GM19397 (cell line): ENCODE measurements around the gene GCNT1.
"Not testable (repeated sequence)": the region's sequence is repeated elsewhere in the genome, so short reads cannot be mapped to it uniquely, and the experiment has no call there.

Experiments
- ATAC-seq: cut with Tn5 transposase; IDR thresholded peaks from one replicate; pipeline ENCODE4 v1.9.1; 2021; ENCODE audit warnings: mild to moderate bottlenecking, moderate library complexity; ENCODE audit not compliant: unreplicated experiment

The GCNT1 gene

DNA sequence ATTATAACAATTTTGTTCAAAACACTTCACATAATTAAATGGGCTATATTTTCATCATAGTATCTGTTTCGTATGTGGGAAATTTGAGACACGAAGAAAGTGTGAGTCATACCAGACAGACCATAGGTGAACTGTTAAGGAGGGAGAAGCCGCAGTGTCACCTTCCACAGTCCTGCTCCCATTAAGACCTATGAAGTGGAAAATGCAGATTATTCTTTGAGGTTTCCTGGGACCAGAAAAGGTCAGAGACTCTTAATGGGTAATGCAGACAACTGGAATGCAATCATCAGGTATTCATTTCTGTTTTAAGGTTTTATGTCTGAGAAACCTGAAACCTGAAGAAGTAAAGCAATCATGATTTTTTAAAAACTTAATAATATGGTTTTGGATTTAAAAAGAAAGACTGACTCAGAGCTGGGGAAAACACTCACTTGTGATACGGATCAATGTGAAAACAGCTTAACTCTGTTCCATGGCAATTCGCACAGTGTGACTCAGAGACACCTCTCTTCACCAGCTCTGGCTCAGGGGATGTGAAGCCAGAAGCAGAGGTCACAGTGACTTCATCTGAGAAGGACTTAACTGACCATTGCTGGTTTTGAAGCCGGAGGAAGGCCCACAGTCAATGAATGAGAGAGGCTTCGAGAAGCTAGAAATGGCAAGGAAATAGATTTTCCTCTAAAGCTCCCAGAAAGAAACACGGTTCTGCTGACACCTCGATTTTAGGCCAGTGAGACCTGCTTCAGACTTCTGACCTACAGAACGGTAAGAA lies 17.2 kb upstream of the GCNT1 start:
- ATAC-seq: peak; percentile 60

DNA sequence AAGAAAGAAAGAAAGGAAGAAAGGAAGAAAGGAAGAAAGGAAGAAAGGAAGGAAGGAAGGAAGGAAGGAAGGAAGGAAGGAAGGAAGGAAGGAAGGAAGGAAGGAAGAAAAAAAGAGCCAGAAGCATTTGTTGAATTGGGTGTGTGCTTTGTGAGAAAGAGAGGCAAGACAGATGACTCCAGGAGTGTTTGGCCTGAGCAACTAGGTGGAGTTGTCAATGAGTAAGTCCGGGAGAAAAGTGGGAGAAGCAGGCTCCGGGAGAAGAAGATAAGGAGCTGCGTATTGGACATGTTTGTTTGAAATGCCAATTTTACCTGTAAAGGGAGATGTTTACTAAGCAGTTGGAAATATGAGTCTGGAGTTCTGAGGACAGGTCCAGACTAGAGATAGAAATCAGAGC lies 15.1 kb upstream of the GCNT1 start:
- no peak for ATAC-seq

DNA sequence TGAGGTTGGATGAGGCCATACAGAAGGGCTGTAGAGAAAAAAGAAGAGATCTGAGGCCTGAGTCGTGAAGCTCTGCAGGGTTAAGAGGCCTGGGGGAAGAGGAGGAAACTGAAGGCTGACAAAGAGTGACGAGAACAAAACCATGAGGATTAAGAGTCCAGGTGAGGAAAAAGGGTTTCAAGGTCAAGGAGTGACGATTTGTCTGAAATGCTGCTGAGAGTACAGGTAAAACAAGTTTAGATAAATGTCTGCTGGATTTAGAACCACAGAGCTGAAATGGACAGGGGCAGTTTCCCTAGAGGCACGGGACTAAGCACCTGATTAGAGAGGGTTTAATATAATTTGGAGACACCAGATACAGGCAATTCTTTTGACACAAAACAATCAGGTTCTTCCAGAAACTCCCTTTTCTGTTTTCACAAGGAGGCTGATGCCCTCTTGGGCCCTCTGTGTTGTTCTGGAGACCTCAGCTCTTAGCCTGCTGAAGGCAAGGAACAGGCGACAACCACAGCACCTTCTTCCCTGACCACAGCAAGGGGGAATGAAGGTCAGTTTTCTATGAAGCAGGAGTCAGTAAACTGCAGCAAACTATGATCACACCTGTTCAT lies 14.6 kb upstream of the GCNT1 start:
- ATAC-seq: no peak

DNA sequence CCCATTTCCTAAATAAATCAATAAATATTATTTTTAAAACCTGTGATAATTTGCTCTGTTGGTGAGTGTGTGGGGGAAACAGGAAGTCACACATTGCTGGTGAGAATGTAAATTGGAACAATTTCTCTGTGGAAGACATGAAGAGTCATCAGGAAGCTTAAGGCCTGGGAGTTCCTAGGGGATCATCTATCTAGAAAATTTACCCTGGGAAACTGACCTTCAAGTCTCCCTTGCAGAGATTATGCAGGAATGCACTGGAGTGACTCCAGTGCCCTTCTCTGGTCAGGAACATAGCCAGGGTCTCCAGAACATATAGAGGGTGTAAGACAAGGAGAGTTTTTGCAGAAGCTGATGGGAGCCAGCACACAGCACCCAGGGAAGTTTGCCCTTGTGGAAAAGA lies 13.0 kb upstream of the GCNT1 start:
- ATAC-seq: no peak

DNA sequence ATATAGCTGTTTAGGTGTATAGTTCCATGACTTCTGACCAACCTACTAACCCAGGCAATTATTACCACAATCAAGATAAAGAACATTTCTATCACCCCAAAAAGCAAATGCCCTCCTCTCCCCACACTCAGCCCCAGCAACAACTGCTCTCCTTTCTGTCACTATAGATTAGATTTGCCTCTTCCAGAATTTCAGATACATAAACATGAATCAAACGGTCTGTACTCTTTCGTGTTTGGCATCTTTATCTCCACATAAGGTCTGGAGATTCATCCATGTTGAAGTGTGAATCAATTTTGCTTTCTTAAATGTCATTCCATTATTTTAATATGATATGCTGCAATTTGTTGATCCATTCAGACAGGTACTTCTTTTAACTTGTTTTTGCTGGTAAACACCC lies 10.5 kb upstream of the GCNT1 start:
- ATAC-seq: no peak

DNA sequence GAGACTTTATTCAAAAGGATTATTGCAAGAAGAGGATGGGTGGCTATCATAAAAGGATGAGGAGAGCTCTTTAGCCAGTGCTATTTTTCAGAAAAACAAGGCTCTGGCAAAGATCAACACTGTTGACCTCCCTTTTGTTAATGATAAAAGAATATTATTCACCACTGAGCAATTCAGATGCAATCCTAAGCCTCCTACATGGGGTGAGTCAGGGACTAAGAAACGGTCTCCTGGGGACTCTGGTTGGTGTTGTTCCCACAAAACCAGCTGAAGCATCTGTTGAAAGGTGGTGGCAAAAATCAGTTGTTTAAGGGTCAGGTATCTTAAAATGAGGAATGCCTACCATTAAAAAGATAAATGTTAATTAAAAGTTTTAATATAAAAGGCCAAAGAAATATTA lies 7.7 kb upstream of the GCNT1 start:
- no peak for ATAC-seq

DNA sequence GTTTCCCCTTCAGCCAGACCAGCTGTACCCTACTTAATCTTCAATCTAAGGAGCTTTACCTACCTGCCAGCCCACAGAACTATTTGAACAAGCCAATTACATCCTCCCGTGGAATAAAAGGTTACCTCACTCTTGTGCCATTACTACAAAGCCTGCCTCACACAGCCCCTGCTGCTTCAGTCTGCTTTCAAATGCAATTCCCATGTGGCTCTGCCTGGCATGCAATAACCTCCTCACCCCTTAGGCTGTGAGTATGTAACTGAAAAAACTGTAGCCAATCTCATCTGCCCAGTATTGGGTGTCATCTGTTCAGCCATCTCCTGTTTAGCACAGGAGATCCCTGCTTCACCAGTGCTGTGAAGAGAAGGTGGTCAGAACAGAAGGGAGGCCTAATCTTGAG lies 6.1 kb upstream of the GCNT1 start:
- no peak for ATAC-seq

DNA sequence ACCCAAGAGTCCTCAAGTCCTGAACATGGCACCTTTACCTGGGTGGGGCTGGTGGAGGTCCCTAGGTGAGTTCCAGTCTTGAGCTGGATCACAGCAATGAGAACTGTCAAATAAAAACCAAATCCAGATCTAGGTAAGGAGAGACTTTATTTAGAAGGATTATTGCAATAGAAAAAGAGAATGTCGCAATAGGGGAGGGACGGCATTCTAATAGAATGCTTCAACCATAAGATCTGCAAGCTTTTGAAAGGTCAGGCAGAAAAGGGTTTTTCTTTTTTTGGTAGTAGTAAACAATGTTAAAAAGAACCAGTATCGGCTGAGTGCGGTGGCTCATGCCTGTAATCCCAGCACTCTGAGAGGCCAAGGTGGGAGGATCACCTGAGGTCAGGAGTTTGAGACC lies 5.2 kb upstream of the GCNT1 start:
- no peak for ATAC-seq

DNA sequence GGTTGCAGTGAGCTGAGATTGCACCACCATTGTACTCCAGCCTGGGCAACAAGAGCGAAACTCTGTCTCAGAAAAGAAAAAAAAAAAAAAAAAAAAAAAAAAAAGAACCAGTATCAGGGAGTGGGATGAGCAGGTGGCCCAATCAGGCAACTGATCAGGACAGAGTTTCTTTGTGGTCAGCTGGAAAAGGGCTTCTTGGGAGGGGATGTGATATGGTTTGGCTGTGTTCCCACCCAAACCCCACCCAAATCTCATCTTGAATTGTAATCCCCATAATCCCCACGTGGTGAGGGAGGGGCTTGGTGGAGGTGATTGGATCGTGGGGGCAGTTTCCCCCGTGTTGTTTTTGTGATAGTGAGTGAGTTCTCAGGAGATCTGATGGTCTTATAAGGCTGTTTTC lies 4.7 kb upstream of the GCNT1 start:
- ATAC-seq: no peak

DNA sequence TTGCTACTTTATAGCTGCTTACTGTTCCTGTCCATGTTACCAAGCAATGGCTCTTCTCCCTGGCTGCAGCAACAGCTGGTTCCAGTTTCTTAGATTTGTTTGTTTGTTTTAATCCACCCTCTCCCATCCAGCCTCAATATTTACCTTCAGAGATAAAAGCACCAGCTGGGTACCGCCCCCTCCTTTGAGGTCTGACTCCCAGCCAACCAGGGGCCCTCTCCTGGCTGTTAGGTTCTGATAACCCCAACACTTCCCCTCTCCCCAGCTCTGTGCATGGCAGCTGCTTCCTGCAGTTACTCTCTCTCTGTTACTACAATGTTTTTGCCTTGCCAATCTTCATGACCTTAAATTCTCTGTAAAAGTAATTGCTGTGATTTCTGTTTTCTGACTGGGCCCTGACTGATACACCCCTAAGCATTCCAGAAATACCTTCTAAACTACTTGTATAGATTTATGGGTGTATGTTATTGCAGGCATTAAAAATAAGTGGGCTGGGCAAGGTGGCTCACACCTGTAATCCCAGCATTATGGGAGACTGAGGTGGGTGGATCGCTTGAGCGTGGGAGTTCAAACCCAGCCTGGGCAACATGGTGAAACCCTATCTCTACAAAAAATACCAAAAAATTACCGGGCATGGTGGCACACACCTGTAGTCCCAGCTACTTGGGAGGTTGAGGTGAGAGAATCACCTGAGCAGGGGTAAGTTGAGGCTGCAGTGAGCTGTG lies 2.6 kb upstream of the GCNT1 start:
- ATAC-seq: no peak

DNA sequence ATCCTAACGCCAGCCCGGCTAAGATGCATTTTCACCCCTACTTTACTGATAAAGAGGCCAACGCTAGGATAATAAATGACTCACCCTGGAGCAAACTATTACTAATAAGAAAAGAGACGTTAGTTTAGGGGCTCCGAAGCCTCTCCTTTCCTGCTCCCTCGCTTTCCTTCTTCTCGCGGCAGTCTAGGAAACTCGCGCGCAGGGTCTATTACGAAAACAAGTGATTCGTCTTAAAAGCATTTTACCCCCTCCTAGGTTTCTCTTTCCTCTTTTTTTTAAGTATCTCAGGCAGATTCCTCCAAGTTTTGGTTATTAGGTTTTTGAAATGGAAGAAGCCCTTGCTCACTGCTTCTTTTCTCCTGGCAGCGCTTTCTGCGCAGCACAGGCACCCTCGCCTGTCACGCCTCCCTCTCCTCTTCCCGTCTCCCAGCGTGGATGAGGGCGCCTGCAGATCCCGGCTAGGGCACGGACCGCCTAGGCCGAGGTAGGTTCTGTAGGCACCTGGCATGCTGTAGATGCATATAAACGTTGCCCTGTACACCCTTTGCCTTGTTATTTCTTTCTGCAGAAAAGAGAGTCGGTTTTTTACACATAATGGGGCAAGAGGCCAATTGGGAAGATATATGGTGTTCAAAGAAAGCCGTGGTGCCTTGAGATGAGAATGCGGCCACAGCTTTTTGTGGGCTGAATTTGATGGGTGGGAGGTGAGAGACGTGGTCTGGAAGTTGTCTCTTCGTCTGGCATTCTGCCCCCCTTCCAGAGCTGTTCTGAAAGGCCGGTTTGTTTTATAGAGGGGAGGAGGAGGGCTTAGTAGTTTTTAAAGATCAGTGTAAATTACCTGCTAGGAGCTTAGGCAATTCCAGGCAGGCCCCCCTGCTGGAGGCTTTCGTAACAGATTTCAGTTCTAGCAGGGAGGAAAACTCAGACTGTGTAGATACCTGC lies 983 bp downstream of the GCNT1 start:
- ATAC-seq: no peak

DNA sequence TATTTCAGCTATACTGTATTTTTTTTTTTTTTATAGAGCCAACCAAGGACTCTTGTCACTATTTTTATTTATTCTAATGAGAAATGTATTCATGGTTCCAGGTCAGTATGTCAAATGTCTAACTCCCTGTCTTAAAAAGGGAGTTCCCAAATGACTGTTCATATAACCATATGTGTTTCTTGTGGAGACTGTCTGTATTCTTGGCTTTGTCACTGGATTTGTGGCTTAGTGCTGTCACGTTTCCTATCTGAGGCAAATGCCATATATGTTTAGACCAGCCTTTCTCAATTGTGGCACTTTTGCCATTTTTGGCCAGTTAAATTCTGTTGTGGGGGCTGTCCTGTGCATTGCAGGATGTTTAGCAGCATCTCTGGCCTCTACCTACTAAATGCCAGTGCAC lies 3.1 kb downstream of the GCNT1 start:
- ATAC-seq: no peak

DNA sequence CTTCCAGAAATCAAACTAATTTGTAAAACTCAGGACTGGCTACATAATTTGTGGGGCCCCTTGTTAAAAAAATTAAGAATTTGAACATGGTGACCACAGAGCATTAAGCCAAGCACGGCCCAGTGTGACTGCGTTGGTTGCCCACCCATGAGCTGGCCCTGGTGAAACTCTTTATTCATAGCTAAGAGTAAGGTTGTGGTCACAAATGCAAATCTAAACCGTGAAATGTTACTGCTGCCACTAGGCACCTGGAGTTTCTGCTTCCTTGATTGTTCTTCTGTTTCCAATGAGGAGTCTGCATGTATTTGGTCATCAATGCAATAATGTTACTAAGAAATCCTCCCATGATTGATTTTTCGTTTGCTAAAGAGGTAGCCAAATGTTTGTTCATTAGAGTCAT lies 4.2 kb downstream of the GCNT1 start:
- ATAC-seq: peak; percentile 58

DNA sequence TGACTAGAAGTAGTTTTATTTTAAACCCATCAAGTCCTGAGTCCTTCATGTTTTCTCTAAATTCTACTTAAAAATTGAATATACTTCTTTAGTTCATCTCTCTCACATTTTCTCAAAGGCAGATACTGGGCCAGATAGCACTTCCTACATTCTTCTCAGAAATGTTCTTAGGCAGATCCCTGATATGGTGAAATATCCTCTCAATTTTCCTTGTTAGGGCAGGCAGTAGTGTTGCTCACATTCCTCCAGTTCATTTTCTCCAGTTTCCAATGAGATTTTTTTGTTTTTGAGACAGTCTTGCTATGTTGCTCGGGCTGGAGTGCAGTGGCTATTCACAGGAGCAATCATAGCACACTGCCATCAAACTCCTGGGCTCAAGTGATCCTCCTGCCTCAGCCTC lies 5.7 kb downstream of the GCNT1 start:
- no peak for ATAC-seq

DNA sequence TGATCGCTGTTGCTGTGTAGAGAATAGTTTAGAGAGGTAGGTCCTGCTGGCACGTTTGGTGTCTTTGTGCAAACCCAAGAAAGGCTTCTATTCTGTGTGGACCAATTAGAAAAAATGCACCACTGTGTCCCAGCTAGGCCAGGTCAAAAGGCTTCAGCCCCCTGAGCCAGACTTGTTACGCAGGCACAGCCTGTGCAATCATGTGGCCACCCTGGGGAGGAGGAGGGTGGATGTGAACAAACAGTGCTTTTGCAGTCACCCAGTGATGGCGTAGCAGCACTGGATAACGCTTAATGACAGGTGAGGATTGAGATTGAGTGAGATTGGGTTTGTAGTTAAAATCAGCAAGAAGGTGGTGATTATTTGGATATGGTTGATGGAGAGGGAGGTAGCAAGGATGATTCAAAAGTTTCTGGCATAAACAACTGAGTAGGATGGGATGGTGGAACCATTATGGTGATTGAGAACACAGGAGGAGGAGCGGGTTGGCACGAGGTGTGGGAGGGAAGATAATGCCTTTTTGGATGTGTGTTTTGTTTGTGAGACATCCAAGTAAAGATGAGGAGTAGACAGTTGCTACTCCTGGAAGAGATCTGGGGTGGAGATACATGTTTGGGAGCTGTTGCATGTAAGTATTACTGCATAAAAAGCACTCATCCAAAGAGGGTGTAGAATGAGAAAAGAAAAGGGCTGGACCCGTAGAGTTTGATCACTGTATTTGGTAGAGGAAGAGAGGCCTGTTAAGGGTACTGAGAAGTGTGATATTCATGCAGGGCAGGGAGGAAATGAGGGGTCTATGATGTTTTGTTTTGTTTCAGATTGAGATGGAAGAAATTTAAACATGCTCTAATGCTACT lies 6.7 kb downstream of the GCNT1 start:
- no peak for ATAC-seq

DNA sequence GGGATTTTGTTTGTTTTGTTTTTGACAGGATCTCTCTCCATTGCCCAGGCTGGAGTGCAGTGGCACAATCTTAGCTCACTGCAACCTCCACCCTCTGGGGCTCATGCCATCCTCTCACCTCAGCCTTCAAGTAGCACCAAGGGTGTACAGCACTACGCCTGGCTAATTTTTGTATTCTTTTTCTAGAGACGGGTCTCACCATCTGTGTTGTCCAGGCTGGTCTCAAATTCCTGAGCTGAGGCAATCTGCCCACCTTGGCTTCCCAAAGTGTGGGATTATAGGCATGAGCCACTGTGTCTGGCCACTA lies 7.3 kb downstream of the GCNT1 start:
- no peak for ATAC-seq

DNA sequence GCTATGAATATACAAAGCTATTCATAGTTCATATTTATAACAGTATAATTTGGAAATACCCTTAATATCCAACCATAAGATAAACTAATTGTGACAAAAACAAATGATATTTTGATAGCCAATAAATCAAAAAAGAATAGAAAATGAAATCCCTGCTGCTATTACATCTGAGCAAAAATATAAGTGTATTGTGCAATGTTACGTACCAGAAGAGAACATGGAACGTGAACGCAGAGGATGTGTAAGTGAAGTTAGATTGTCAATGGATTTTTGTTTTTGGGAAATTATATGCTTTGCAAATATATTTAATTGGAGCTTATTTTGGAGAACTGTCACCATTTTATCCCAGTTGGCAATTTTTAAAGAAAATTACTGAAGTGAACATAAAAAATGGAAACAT lies 15.4 kb downstream of the GCNT1 start:
- ATAC-seq: no peak

DNA sequence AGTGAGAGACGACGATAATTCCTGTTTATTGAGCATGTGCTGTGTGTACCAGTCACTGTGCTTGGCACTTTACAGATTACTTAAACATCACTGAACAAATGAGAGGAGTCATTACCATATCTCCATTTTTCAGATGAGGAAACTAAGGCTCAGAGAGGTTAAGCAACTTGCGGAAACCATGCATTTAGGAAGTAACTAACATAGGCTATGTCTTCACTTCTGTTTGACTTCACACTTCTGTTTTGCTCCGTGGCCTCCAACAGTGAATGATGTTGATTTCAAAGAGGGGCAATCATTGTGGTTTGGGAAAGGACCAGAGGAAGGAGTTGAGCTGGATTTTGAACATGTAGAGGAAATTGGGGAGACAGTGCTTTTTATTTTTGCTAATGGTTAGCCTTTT lies 16.7 kb downstream of the GCNT1 start:
- no peak for ATAC-seq

DNA sequence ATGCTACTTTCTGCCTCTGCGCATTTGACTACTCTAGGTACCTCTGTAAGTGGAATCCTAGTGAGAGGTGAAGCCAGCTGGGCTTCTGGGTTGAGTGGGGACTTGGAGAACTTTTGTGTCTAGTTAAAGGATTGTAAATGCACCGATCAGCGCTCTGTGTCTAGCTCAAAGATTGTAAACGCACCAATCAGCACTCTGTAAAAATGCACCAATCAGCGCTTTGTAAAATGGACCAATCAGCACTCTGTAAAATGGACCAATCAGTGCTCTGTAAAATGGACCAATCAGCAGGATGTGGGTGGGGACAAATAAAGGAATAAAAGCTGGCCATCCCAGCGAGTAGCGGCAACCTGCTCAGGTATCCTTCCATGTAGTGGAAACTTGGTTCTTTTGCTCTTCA lies 18.8 kb downstream of the GCNT1 start:
- ATAC-seq: not testable (repeated sequence)

DNA sequence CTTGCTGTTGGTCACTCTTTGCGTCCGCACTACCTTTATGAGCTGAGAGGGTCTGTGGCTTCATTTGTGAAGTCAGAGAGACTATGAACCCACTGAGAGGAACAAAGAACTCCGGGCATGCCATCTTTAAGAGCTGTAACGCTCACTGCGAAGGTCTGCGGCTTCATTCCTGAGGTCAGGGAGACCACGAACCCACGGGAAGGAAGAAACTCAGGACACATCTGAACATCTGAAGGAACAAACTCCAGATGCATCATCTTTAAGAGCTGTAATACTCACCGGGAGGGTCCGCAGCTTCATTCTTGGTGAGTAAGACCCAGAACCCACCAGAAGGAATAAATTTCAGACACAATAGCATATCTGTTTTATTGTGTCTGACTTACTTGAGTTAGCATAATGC lies 19.2 kb downstream of the GCNT1 start:
- ATAC-seq: no peak
